Measurements from ENCODE around the gene GOLGA6B.
"Not testable (repeated sequence)": the region's sequence is repeated elsewhere in the genome, so short reads cannot be mapped to it uniquely, and the experiment has no call there.

Gene GOLGA6B

GRCh38 chr15:72669803-72670202 is 15.3 kb downstream of the GOLGA6B start:
- not testable (repeated sequence) for DNase-seq

- DNase-seq, result not testable (repeated sequence)
These were observed 16.3 kb downstream of the GOLGA6B start for GRCh38 chr15:72670656-72671352.

DNA sequence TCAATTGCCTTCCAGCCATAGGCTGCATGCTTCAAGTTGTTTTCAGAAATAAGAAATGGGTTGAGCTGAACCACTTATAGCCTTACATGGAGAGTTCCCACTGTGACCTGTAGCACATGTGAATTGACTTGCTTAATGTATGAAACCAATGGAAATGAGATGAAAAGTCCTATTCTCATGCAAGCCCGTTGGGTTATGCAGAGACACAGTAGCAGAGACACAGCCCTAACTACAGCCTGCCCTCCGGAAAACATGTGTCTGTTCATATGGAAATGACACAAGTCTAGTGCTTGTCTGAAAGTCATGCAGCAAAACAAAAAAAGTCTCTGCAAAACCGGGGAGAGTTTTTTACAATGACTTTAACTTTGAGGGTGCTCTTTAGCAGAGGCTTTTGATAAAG is 17.0 kb downstream of the GOLGA6B start:
- no peak for DNase-seq

- DNase-seq, result no peak
These were observed 22.3 kb downstream of the GOLGA6B start for GRCh38 chr15:72676838-72677237.

GRCh38 chr15:72680931-72681330 is 26.4 kb downstream of the GOLGA6B start:
- no peak for DNase-seq

- DNase-seq, result no peak
These were observed 28.3 kb downstream of the GOLGA6B start for GRCh38 chr15:72682772-72683171.

GRCh38 chr15:72685301-72685924 is 30.9 kb downstream of the GOLGA6B start:
- DNase-seq, result no peak

- DNase-seq, result no peak
These were observed 31.7 kb downstream of the GOLGA6B start, which contains the start of the genes BBS4 and HIGD2B for GRCh38 chr15:72685925-72686794. BBS4 (plus strand) TSS chr15:72686207; CDS start chr15:72686228, 21 bp downstream. HIGD2B (minus strand) TSS chr15:72686182; CDS start chr15:72676374, 9,808 bp downstream.

DNA sequence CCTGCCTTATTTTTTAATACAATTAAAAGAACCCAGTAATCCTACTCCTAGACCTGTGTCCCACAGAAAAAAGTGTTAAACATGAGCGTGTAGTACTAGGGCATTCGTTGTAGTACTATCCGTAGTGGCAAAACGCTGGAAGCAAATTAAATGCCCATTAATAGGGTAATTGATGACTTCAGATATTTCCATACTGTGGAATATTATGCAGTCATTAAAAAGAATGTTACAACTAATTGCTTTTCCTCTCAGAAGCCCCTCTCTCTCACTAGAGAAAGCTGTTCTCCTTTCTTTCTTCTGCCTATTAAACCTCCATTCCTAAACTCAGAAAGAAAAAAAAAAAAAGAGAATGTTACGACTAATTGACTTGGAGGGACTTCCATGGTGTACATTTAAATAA is 34.2 kb downstream of the GOLGA6B start:
- no peak for DNase-seq

GRCh38 chr15:72690938-72691337 is 36.4 kb downstream of the GOLGA6B start:
- no peak for DNase-seq

- no peak for DNase-seq
These were observed 44.4 kb downstream of the GOLGA6B start for GRCh38 chr15:72698938-72699337.

DNA sequence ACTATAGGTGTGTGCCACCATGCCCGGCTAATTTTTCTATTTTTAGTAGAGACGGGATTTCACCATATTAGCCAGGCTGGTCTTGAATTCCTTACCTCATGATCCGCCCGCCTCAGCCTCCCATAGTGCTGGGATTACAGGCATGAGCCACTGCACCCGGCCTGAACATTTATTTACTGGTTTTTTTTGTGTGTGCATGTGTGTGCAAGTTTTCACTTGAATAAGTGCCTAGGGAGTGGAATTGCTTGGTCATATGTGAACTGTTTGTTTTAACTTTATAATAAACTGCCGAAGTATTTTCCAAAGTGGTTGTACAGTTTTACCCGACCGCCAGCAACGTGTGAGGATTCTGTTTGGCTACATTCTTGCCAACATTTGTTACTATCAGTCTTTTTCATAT is 45.6 kb downstream of the GOLGA6B start:
- DNase-seq, result no peak

DNA sequence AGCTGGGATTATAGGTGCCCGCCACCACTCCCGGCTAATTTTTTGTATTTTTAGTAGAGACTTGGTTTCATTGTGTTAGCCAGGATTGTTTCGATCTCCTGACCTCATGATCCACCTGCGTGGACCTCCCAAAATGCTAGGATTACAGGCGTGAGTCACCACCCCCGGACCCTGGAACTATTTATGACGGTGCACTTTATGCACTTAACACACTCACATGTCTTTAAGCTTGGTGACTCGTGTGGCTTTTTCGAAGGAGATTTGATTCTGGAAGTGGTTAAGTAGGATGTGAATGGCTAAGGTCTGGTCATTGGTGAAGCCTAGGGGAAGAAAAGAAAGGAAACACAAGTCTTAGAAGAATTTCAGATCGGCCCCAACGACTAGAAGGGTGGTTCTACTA is 51.8 kb downstream of the GOLGA6B start:
- peak; percentile 25 for DNase-seq

- not testable (repeated sequence) for DNase-seq
These were observed 54.2 kb downstream of the GOLGA6B start for GRCh38 chr15:72708551-72709303.
